Endodermal cell (in vitro differentiated cells): Measurements from ENCODE around the gene ARHGAP26. TPM values are rescaled to one million over a fixed set of nuclear protein-coding genes. Genes with fewer than 3 reads are reported as not detected.
A peak's percentile ranks its signal among the peaks of the same experiment; 100 is the strongest.

Experiments
- DNase-seq: peaks from one replicate; pipeline ENCODE4 v3.0.0-alpha.2; 2017
- H3K27ac ChIP-seq: 2 replicates; pipeline ENCODE4 v1.5.1; 2013; ENCODE audit warnings: mild to moderate bottlenecking, low read depth, low read length, moderate library complexity
- H3K27me3 ChIP-seq: 2 replicates; pipeline ENCODE4 v1.6.1; 2013; ENCODE audit warnings: mild to moderate bottlenecking, low read length, moderate library complexity; ENCODE audit not compliant: insufficient read depth, control insufficient read depth, poor library complexity, severe bottlenecking
- H3K36me3 ChIP-seq: 2 replicates; pipeline ENCODE4 v1.7.0; 2013; ENCODE audit warnings: mild to moderate bottlenecking, low read length, moderate library complexity; ENCODE audit not compliant: control insufficient read depth, insufficient read depth
- H3K4me1 ChIP-seq: one replicate; pipeline ENCODE4 v1.7.0; 2013; ENCODE audit warnings: low read length; ENCODE audit not compliant: control insufficient read depth, insufficient read depth
- H3K4me3 ChIP-seq: 2 replicates; pipeline ENCODE4 v1.5.1; 2013; ENCODE audit warnings: mild to moderate bottlenecking, low read length, moderate library complexity
- H3K9ac ChIP-seq: 2 replicates; pipeline ENCODE4 v1.6.1; 2013; ENCODE audit warnings: mild to moderate bottlenecking, low read length, moderate library complexity; ENCODE audit not compliant: poor library complexity, severe bottlenecking; ENCODE audit errors: extremely low read depth
- H3K9me3 ChIP-seq: 2 replicates; pipeline ENCODE4 v1.6.1; 2013; ENCODE audit warnings: mild to moderate bottlenecking, low read length, moderate library complexity; ENCODE audit not compliant: control insufficient read depth
- H3K27ac Mint-ChIP-seq: 2 replicates; pipeline ENCODE4 v1.8.0; 2020; ENCODE audit warnings: mixed read lengths
- H3K27me3 Mint-ChIP-seq: 2 replicates; pipeline ENCODE4 v1.8.0; 2021; ENCODE audit warnings: mild to moderate bottlenecking, mixed read lengths; ENCODE audit not compliant: insufficient read depth
- H3K36me3 Mint-ChIP-seq: 2 replicates; pipeline ENCODE4 v1.8.0; 2020; ENCODE audit warnings: low read depth, mixed read lengths
- H3K4me1 Mint-ChIP-seq: 2 replicates; pipeline ENCODE4 v1.8.0; 2020; ENCODE audit warnings: mixed read lengths
- H3K4me3 Mint-ChIP-seq: 2 replicates; pipeline ENCODE4 v1.8.0; 2020; ENCODE audit warnings: mild to moderate bottlenecking, moderate library complexity, mixed read lengths
- H3K9me3 Mint-ChIP-seq: 2 replicates; pipeline ENCODE4 v1.8.0; 2020; ENCODE audit warnings: mild to moderate bottlenecking, mixed read lengths
- CTCF ChIP-seq: fragments of 200-600 bp; sonication (generic); conservative IDR thresholded peaks from 2 replicates; pipeline ENCODE4 v1.5.0; 2021; ENCODE audit warnings: antibody characterized with exemption, mild to moderate bottlenecking
- WGBS, 2 experiments: methylation state at CpG; one replicate each; pipeline versions ENCODE4 v1.1.5 to v1.1.7; 2013; ENCODE audit warnings: missing lambda C conversion rate in 2 of 2, mixed read lengths in 1 of 2; ENCODE audit not compliant: insufficient coverage in 1 of 2, insufficient read length in 1 of 2; 5-methylcytosine and 5-hydroxymethylcytosine counted together
- total RNA-seq, 2 donors: library from RNA; stranded (reverse); fragmentation: NEBNext Ultra II Directional in 1 of 2; extraction: Animal tissue kit (Norgen Biotek cat#: 25700) in 1 of 2; gene quantifications; 2 replicates in 1 of 2; 3 replicates in 1 of 2; pipeline ENCODE4 v1.2.1, GENCODE V29; 2021

ARHGAP26 gene
- total RNA-seq, 2 donors from 2014 or later: 49.2 to 60.5 TPM

DNA sequence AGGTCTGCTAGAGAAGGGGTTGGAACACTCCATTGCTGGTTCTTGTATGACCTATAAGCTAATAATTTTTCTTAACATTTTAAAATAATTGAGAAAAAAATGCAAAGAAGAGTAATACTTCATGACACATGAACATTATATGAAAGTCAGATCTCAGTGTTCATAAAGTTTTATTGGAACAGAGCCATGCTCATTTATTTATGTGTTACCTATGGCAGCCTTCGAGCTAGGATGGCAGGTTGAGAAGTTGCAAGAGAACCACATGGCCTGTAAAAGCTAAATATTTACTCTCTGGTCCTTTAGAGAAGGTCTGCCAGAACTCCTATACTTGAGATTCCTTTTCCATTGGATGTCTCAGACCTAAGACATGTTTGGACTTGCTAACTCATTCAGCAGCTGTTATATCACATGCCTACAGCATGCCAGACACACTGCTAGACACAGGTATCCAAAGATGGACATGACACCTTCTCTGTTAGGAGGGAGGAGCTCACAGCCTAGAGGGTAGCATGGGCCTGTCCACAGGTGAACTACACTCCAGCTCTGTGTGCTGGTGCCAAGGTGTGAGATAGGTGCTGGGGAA, 304.3 kb downstream of the ARHGAP26 start:
- no peaks in the 10 kb centered on the region for H3K27me3 Mint-ChIP-seq
- TF ChIP-seq CTCF: no peak
- no peaks in the 10 kb centered on the region for H3K27me3 ChIP-seq
- H3K9me3 ChIP-seq: peaks cover 34% of the 10 kb centered on the region
- H3K27ac ChIP-seq: no peak overlapping the region
- H3K36me3 Mint-ChIP-seq: peaks cover 39% of the 10 kb centered on the region
- no peak for DNase-seq
- WGBS, 2 experiments: 98 to 100% methylated on average over 1 of the region's 1 CpG
- peaks cover under 1% of the 10 kb centered on the region for H3K36me3 ChIP-seq
- peaks cover 28% of the 10 kb centered on the region for H3K4me1 Mint-ChIP-seq
- no peak overlapping the region for H3K4me3 Mint-ChIP-seq
- H3K9me3 Mint-ChIP-seq: peaks cover 28% of the 10 kb centered on the region
- peak overlapping the region; percentile 28 for H3K4me3 ChIP-seq
- no peak overlapping the region for H3K9ac ChIP-seq
- H3K27ac Mint-ChIP-seq: no peak overlapping the region
- H3K4me1 ChIP-seq: peaks cover 23% of the 10 kb centered on the region

- no peaks in the 10 kb centered on the region for H3K27me3 Mint-ChIP-seq
- H3K4me3 Mint-ChIP-seq: no peak overlapping the region
- H3K36me3 Mint-ChIP-seq: peaks cover 26% of the 10 kb centered on the region
- no peaks in the 10 kb centered on the region for H3K27me3 ChIP-seq
- peaks cover 17% of the 10 kb centered on the region for H3K9me3 Mint-ChIP-seq
- H3K4me1 Mint-ChIP-seq: peaks cover 36% of the 10 kb centered on the region
- no peak overlapping the region for H3K9ac ChIP-seq
- TF ChIP-seq CTCF: no peak
- H3K4me3 ChIP-seq: no peak overlapping the region
- peaks cover 24% of the 10 kb centered on the region for H3K9me3 ChIP-seq
- 92 to 100% methylated on average over 1 of the region's 1 CpG for WGBS, 2 experiments
- DNase-seq: no peak
- no peak overlapping the region for H3K27ac Mint-ChIP-seq
- peaks cover 24% of the 10 kb centered on the region for H3K4me1 ChIP-seq
- H3K36me3 ChIP-seq: no peaks in the 10 kb centered on the region
- no peak overlapping the region for H3K27ac ChIP-seq
These were observed 306.2 kb downstream of the ARHGAP26 start for GRCh38 chr5:143076377-143076776.

DNA sequence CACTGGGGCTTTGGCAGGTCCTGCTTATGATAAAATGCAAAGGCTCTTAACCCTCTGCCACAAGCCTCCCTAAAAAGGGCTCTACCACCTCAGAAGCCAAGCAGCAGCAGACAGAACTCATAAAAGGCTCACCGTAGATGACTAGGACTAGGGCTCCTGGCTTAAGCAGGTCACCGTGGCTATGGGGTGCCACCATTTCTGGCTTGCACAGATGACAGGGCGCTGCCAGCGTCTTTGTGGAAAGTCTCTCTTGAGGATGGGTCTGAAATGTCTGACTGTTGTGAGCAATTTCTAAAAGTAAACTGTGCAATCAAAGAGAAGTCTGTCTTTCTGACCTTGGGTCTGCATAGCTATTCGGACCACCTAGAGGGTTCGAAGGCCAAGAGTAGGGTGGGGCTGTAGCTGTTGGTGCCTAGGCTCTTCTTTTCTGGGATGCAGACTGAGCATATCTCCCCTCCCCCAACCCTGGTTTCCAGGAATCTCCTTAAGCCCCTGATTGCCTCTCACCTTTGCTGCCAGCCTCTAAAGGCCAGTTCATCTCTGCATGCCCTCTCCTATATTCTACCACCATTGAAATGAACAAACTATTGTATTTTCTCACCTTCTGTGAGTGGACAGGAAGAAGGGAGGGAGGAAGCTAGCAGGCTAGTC, 307.4 kb downstream of the ARHGAP26 start:
- DNase-seq: no peak
- 93 to 96% methylated on average over 4 to 6 of the region's 6 CpGs for WGBS, 2 experiments
- H3K36me3 ChIP-seq: no peaks in the 10 kb centered on the region
- peaks cover 12% of the 10 kb centered on the region for H3K9me3 ChIP-seq
- TF ChIP-seq CTCF: no peak
- H3K9me3 Mint-ChIP-seq: peaks cover 5% of the 10 kb centered on the region
- no peak overlapping the region for H3K27ac ChIP-seq
- no peak overlapping the region for H3K9ac ChIP-seq
- no peaks in the 10 kb centered on the region for H3K27me3 ChIP-seq
- no peaks in the 10 kb centered on the region for H3K27me3 Mint-ChIP-seq
- peaks cover 15% of the 10 kb centered on the region for H3K36me3 Mint-ChIP-seq
- peaks cover 36% of the 10 kb centered on the region for H3K4me1 Mint-ChIP-seq
- H3K4me3 ChIP-seq: peak overlapping the region; percentile 39
- H3K4me1 ChIP-seq: peaks cover 24% of the 10 kb centered on the region
- peak overlapping the region; percentile 25 for H3K4me3 Mint-ChIP-seq
- peak overlapping the region; percentile 36 for H3K27ac Mint-ChIP-seq
